ENCODE data around the gene PPIE.
A peak's percentile ranks its signal among the peaks of the same experiment; 100 is the strongest.
"Not testable (repeated sequence)": the region's sequence is repeated elsewhere in the genome, so short reads cannot be mapped to it uniquely, and the experiment has no call there.

Gene PPIE

GRCh38 chr1:39777896-39778295 lies 39.2 kb downstream of the PPIE start:
- not testable (repeated sequence) for DNase-seq (ENCODE audit: low read depth)

- not testable (repeated sequence) for DNase-seq (ENCODE audit: low read depth)
These were observed 39.9 kb downstream of the PPIE start for GRCh38 chr1:39778463-39779099.

GRCh38 chr1:39779137-39779536 lies 40.5 kb downstream of the PPIE start:
- no peak for DNase-seq (ENCODE audit: low read depth)

- no peak for DNase-seq (ENCODE audit: low read depth)
These were observed 41.1 kb downstream of the PPIE start for GRCh38 chr1:39779821-39780220.

GRCh38 chr1:39781349-39781715 lies 42.6 kb downstream of the PPIE start:
- no peak for DNase-seq (ENCODE audit: low read depth)

GRCh38 chr1:39782103-39782502 lies 43.4 kb downstream of the PPIE start:
- no peak for DNase-seq (ENCODE audit: low read depth)

- not testable (repeated sequence) for DNase-seq (ENCODE audit: low read depth)
These were observed 44.0 kb downstream of the PPIE start for GRCh38 chr1:39782685-39783084.

- not testable (repeated sequence) for DNase-seq (ENCODE audit: low read depth)
These were observed 47.8 kb downstream of the PPIE start for GRCh38 chr1:39786303-39787107.

- DNase-seq (ENCODE audit: low read depth): not testable (repeated sequence)
These were observed 48.4 kb downstream of the PPIE start for GRCh38 chr1:39787108-39787375.

- no peak for DNase-seq (ENCODE audit: low read depth)
These were observed 48.8 kb downstream of the PPIE start for GRCh38 chr1:39787468-39787867.

GRCh38 chr1:39787964-39788363 lies 49.3 kb downstream of the PPIE start:
- DNase-seq (ENCODE audit: low read depth): not testable (repeated sequence)

GRCh38 chr1:39788426-39788757 lies 49.7 kb downstream of the PPIE start:
- DNase-seq (ENCODE audit: low read depth): no peak

GRCh38 chr1:39788758-39789570 lies 50.3 kb downstream of the PPIE start, which contains the start of gene BMP8B:
Gene BMP8B (minus strand): TSS chr1:39788865. CDS start chr1:39788485, 380 bp downstream.
- DNase-seq (ENCODE audit: low read depth): no peak

- no peak for DNase-seq (ENCODE audit: low read depth)
These were observed 51.0 kb downstream of the PPIE start for GRCh38 chr1:39789571-39790110.

GRCh38 chr1:39791838-39792237 lies 53.2 kb downstream of the PPIE start:
- DNase-seq (ENCODE audit: low read depth): no peak

GRCh38 chr1:39795651-39796050 lies 57.0 kb downstream of the PPIE start:
- DNase-seq (ENCODE audit: low read depth): no peak

- DNase-seq (ENCODE audit: low read depth): not testable (repeated sequence)
These were observed 60.4 kb downstream of the PPIE start for GRCh38 chr1:39798859-39799769.

- DNase-seq (ENCODE audit: low read depth): peak; percentile 71
These were observed 61.2 kb downstream of the PPIE start for GRCh38 chr1:39799770-39800470.

GRCh38 chr1:39800471-39800835 lies 61.8 kb downstream of the PPIE start:
- DNase-seq (ENCODE audit: low read depth): no peak

GRCh38 chr1:39802496-39803260 lies 64.0 kb downstream of the PPIE start:
- no peak for DNase-seq (ENCODE audit: low read depth)

All from HS-27A (cell line).